Epithelial cell of proximal tubule (primary cell): ENCODE results near the gene VCL. TPM values are rescaled to one million over a fixed set of nuclear protein-coding genes. Genes with fewer than 3 reads are reported as not detected.

ENCODE experiments used
- DNase-seq: peaks from one replicate; pipeline ENCODE4 v3.0.0-alpha.2; 2011; ENCODE audit warnings: low read depth
- H3K4me3 ChIP-seq: 2 replicates; pipeline ENCODE4 v1.5.1; 2011; ENCODE audit warnings: low read depth, mild to moderate bottlenecking, low read length
- total RNA-seq: library from RNA; depleted of rRNA; stranded (reverse); fragments of >200 nt; gene quantifications from 2 replicates; pipeline ENCODE4 v1.2.3, GENCODE V29; 2015
- TF ChIP-seq, protein P1 (sequence below): conservative IDR thresholded peaks from 2 replicates; pipeline ENCODE4 v1.5.1; 2012; ENCODE audit warnings: low read depth, mild to moderate bottlenecking, low read length

The VCL gene
- total RNA-seq, 1 donor from 2014 or later: 228 TPM

GRCh38 chr10:74150204-74150989 is 152.5 kb downstream of the VCL start, which contains the start of gene AP3M1:
Gene AP3M1 (minus strand): TSS chr10:74150828. CDS start chr10:74138379, 12,449 bp downstream.
- TF ChIP-seq, protein P1, sequence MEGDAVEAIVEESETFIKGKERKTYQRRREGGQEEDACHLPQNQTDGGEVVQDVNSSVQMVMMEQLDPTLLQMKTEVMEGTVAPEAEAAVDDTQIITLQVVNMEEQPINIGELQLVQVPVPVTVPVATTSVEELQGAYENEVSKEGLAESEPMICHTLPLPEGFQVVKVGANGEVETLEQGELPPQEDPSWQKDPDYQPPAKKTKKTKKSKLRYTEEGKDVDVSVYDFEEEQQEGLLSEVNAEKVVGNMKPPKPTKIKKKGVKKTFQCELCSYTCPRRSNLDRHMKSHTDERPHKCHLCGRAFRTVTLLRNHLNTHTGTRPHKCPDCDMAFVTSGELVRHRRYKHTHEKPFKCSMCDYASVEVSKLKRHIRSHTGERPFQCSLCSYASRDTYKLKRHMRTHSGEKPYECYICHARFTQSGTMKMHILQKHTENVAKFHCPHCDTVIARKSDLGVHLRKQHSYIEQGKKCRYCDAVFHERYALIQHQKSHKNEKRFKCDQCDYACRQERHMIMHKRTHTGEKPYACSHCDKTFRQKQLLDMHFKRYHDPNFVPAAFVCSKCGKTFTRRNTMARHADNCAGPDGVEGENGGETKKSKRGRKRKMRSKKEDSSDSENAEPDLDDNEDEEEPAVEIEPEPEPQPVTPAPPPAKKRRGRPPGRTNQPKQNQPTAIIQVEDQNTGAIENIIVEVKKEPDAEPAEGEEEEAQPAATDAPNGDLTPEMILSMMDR: no peak
- DNase-seq: no peak
- H3K4me3 ChIP-seq: peak within 1 kb of the TSS; percentile 82

GRCh38 chr10:74150990-74151878 is 153.3 kb downstream of the VCL start, which contains the start of gene ADK:
Gene ADK (plus strand): TSS chr10:74151221. CDS start chr10:74151279, 58 bp downstream.
- peak within 1 kb of the TSS; percentile 82 for H3K4me3 ChIP-seq
- DNase-seq: peak; percentile 89
- TF ChIP-seq, protein P1: no peak

DNA sequence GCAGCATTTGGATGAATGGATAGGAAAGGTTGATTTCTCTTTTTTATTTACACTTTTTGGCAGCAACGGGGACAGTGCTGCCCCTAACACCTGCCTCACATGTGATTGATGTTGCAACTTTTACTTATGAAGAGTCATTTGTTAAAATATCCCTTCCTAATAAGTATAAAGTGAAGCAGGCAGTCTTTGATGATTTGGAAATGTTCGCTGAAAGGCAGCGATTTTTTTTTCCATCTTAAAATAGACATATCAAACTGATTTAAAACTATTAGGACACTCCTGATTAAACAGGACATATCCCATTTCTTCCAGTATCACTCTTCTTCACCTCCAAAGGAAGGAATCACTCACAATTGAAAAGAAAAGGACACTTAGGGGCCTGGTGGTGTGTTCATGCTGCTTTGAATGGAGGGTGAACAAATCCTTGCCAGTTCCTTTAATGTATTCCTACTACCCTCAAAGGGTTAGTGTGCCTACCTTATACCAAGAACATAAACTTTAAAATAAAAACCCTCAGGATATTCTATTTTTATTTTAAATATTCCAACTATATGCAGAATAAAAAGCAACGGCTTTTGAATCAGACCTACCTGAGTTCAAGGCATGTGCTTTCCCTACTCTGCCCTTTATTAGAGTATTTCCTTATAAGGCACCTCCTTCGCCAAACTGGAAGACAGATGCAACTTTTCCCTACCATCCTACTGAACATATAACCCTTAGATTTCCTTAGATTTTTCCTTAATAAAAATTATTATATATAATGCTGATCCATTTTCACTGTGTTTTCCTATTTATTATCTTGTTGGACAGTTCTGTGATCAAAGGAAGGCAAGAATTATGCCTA is 154.2 kb downstream of the VCL start:
- no peak for DNase-seq
- TF ChIP-seq, protein P1: no peak
- peak overlapping the region; percentile 82 for H3K4me3 ChIP-seq

- no peak overlapping the region for H3K4me3 ChIP-seq
- DNase-seq: no peak
- TF ChIP-seq, protein P1: peak; percentile 56
These were observed 155.2 kb downstream of the VCL start for GRCh38 chr10:74153123-74153522.

- no peak overlapping the region for H3K4me3 ChIP-seq
- TF ChIP-seq, protein P1: no peak
- no peak for DNase-seq
These were observed 155.8 kb downstream of the VCL start for GRCh38 chr10:74153676-74154075.

DNA sequence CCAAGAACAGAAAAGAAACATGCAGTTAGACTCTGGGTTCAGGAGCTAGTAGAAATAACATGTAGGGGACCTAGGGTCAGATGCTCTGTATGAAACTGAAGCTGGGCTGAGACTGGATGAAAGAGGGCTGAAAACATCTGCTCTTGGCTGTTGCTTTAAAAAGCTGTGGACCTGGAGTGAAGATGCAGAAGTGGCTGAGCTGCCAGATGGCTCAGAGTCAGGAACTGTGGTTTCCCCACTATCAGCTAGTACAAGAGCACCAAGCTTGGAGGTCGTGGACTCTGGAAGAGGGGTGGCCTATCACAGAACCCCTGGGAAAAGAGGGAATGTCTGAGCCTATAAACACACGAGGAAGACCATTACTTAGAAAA is 159.0 kb downstream of the VCL start:
- H3K4me3 ChIP-seq: no peak overlapping the region
- no peak for DNase-seq
- TF ChIP-seq, protein P1: no peak
